UCSD-AML1 (cell line): Measurements from ENCODE around the gene RBMS1.
A peak's percentile ranks its signal among the peaks of the same experiment; 100 is the strongest.
"Not testable (repeated sequence)": the region's sequence is repeated elsewhere in the genome, so short reads cannot be mapped to it uniquely, and the experiment has no call there.

Experiments used
- DNase-seq: peaks from one replicate; lab custom pipeline; 2025; ENCODE audit not compliant: unreplicated experiment; lab: John Stamatoyannopoulos, UW

RBMS1 gene

DNA sequence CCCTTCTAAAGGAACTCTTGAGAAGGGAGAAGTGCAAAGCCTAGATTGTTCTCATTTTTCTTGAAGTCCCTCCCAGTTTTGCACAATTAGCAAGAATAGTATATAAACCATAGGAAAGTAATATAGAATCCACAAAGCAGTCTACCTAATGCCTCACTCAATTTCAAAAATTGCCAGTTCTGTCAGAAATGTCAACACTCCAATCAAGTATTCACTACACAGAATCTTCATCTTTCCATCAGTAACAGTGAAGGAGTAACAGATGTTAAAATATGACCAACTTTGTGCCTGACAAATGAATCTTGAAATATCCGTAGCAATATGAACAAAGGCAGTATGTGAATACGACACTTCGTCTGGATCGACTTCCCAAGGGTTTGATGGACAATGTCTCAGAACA, 56.3 kb downstream of the RBMS1 start:
- DNase-seq, result no peak

GRCh38 chr2:160434254-160434948, 59.2 kb downstream of the RBMS1 start:
- no peak for DNase-seq

DNA sequence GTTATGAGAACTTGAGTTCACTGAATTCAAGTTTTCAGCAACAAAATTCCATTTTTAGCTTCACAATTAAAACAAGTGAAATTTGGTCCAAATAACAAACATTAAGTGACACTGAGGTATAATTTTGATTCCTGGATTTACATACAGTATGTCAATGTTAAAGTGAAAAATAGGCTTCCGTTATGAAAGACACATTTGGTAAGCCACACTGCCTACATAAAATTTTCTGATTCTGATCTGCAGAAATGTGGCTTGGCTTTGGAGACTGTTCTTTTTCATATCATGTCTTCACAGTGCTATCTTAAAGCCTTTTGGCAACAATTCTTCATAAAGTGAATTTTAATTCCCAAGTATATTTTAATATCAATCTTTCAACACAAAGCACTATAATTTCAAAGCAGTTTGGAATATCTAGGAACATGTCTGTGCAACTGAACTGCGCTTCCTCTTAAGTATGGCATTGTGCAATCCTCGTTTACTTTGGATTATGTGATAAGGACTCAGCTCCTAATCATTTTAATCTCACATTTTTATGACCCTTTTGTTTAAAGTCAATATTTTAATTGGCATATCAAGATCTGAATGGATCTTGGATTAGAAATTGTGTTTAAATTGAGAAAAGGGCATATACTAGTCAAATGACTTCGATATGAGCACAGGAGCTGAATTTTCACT, 60.0 kb downstream of the RBMS1 start:
- no peak for DNase-seq

DNA sequence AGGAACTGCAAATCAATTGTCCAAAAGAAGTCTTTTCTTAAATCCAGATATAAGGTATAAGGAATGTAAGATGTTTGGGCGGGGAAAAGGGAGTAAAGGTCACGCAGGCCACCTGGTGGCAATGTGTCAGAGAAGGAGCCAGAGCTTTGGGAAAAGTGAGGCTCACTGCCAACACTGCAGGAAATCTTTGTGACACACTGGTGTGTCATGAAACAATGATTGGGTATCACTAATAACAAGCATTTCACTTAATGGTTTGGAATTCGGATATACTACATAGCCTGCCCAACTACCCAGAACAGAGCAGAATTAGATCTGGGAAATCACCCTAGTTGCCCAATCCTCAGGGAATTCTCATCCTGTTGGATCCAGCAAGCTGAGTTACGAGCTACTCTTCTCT, 61.0 kb downstream of the RBMS1 start:
- no peak for DNase-seq

GRCh38 chr2:160431441-160431840, 62.2 kb downstream of the RBMS1 start:
- DNase-seq, result no peak

DNA sequence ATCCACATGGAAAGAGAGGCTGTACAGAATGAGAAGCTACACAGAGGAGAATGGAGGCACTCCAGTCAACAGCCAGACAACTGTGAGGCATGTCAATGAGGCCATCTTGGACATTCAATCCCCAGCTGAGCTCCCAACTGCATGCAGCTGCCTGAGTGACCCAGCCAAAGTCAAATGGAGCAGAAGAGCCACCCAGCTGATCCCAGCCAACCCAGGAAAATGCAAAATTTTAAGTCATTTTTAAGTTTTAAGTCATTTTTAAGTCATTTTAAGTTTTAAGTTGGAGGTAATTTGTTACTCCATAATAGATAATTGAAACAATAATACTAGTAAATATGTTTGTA, 63.6 kb downstream of the RBMS1 start:
- no peak for DNase-seq

DNA sequence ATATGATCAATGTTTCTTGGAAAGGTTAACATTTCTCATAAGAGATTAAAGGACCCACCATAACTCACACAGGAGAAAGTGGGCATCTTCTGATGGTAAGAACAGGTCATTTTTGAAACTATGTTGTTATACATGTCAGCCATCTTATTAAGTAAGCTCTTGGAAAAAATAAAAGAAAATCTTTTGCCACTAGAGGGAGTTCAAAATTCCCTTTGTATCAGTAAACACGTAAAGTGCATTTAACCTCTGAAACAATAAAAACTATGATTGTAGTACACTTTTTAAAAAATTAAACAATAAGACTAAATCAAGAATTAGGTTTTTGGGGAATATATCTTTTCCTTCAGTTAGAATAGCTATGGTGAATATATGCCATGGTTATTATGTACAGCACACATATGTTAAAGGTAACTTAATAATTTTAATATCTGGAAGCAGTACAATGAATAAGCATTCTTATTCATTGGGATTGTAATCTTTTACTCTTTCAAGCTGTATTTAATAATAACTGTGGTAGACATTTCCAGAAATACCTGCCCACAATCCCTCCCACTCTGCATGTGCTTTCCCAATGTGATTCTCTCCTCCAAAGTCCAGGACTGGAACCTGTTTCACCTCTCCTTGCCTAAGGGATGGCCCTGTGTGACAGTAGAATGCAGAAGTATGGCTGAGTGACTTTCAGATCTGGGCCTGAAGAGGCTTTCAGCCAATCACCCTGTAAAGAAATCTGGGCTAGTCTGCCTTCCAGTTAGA, 64.2 kb downstream of the RBMS1 start:
- DNase-seq, result no peak

GRCh38 chr2:160428405-160428763, 65.2 kb downstream of the RBMS1 start:
- DNase-seq, result no peak

DNA sequence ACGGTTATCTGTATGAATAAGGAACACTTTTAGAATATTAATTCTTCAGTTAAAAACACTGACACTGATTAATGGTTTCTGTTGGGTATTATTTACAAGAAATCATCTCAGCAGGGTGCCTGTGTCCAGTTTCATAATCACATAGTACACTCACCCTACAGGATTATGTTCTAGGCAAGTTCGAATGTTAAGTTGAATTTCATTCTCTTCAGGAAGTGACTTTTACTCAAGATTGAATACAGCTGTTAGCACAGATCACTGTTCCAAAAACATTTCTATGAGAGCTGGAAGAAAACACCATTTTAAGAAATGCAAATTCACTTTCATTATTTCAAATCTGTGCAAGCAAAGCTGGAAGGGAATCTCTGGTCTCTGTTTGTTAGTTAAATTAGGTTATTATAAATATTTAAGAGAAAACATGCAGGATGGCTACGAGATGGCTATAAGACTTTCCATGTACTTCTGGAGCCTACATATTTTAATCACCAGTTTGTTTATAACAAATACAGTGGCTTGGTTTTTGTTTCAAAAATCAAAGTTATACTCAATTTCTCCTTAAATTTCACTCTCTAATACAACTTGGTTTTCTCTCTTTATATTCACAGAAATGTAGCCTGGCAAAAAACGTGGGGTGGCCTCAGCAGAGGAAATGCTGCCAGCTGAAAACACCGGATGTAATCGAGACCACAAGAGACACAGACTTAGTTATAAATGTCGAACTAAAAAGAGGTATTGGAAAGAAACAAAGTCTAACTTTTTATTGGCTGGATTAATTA, 65.8 kb downstream of the RBMS1 start:
- peak; percentile 25 for DNase-seq

GRCh38 chr2:160426604-160427003, 67.0 kb downstream of the RBMS1 start:
- DNase-seq, result no peak

DNA sequence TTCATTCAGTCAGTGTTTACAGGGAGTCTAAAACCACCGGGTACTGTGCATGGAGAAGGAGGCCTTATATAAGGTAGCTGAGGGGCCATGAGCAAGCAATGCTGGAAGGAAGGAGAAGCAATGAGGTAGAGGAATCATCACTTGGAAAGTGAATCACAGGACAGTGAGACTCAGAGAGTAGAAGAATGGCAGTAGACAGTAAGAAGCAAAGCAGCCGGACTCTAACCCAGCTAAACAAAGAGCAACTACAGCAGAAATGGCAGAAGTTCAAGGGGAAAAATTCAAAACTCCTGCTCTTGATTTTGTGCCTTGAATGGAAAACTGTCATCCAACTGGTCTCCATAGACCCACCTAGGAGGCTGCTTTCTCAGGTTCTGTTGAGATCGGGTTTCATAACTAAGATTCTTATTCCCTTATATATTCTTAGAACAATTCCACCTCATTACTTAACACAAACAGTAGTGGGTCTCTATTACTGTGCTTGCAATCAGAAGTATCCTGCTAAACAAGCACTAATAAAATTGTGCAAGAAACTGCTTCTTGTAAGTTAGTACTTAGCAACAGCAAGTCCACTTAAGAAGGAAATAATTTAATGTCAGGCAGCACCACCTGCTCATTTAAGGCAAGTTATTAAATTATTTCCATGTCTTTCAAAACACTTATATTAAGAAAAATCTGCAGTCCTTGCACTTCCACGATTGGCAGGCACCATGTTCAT, 68.0 kb downstream of the RBMS1 start:
- no peak for DNase-seq

DNA sequence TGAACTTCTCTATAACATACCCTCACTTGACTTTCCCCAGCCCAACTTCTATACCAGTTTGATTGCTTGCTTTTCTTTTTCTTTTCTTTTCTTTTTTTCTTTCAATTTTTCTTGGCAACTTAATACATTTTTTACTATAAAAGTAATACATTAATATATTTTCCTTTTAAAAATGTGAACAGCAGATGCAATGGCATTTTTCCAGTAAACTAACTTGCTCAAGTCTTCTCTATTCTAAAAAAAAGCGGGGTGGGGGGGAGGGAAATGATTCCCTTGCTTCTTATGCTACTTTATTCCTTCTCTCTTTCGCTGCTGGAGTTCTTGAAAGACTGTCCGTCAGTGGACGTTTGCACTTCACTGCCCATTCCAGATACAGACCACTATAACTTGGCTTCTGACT, 70.5 kb downstream of the RBMS1 start:
- DNase-seq, result no peak

DNA sequence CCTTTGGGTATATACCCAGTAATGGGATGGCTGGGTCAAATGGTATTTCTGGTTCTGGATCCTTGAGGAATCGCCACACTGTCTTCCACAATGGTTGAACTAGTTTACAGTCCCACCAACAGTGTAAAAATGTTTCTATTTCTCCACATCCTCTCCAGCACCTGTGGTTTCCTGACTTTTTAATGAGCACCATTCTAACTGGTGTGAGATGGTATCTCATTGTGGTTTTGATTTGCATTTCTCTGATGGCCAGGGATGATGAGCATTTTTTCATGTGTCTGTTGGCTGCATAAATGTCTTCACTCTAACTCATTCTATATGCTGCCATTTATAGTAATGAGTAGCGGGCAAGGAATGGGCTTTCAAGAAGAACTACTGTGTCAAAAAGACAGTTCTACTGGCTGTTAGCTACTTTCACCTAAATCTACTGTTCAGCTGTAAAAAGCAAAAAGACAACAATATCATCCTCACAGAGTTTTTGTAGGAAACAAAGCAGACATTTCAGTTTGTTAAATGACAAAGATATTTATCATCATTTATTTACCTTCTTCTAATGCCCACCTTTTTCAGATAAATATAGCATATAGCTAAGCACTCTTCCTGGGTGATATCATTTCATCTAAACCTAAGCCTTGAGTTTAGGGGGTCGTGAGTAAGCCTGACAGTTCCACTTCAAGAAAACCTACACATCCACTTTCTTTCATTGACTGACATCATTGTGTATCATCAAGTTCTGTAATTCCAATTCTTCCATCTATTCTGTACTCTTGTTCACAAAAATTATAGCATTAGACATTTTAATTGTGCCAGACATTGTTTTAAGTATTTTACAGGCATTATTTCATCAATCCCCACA, 71.7 kb downstream of the RBMS1 start:
- DNase-seq, result not testable (repeated sequence)

DNA sequence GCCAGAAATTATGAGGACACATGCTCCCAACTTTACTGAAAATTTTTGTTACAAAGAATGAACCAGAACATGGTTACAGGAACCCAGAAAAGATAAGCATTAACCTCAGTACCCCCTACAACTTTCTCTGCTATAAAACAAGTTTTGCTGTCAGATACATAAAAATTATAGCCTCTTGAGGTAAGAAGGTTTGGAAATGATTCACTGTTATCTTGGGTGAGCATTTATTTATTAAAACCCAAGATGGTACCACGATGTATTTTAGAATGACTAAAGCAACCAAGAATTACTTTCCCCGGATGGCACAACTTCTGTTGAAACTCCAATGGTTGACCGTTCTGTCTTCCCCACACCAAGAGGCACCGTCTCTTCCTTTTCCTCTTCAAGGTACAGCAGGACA, 72.9 kb downstream of the RBMS1 start:
- no peak for DNase-seq

GRCh38 chr2:160419776-160420505, 73.7 kb downstream of the RBMS1 start:
- DNase-seq, result no peak

DNA sequence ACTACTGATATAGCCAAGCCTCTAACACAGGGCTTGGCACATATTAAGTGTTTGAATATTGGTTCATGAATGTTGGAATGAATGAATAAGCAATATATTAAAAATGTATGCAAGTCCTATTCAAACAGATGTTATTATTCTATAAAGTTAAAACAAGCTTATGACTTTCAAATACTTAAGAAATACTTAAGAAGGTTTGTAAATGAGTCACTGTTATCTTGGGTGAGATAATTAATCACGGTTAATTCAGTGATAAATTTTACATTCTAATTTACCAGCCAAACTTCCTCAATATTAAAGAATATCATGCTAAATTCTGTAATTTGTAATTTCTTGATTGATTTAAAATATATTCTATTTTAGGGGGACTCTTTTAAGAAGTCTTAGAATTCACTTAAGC, 74.8 kb downstream of the RBMS1 start:
- DNase-seq, result no peak

DNA sequence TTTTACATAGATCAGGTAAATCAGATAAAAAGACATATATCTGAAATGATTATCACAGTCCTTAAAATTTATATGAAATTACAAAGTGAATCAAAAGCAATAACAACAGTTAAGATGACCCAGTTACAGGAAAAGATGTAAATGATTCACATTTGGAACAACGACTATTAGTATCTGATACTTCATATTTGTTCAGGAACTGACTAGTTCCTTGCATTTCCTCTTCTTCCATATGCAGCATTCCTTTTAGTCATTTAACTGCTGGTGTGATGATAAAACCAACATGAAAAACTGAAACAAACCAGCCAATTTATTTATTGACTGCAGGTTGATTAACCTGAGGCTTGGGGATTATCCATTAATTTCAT, 75.2 kb downstream of the RBMS1 start:
- DNase-seq, result no peak

GRCh38 chr2:160417745-160418397, 75.7 kb downstream of the RBMS1 start:
- no peak for DNase-seq

DNA sequence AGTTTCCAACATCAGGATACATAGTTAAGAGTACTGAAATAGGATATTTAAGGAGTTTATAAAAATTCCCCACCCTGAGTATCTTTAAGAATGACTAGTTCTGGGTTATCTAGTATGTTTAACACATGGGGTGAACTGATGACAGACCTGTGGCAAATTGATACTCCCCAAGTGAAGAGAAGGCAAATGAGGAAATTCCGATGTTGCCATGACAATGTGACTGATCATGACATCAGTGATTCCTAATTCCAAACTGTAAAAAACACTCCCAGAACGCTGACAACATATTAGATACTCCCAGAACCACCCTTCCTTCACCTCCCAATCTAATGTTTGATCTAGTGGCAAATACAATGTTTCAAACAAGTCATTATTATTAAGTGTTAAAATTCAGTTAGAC, 77.6 kb downstream of the RBMS1 start:
- DNase-seq, result no peak
